SK-N-SH treated with all-trans-retinoic acid at 6 μM for 48 hours (cell line): ENCODE data around the gene PDGFA.

Experiments used
- ATAC-seq: fragments of 200-7000 bp; cut with Tn5 transposase; 3 replicates; pipeline ENCODE4 v1.9.1; 2020; ENCODE audit warnings: mild to moderate bottlenecking, moderate library complexity
- ARNTL ChIP-seq: fragments of 450-650 bp; formaldehyde crosslinking; IDR thresholded peaks from 2 replicates; pipeline ENCODE4 v1.5.0; 2020; ENCODE audit warnings: low read depth, mild to moderate bottlenecking, moderate library complexity, borderline replicate concordance
- BACH2 ChIP-seq: fragments of 250-450 bp; sonication (Bioruptor Pico); IDR thresholded peaks from 2 replicates; pipeline ENCODE4 v1.9.0; 2021; ENCODE audit warnings: mild to moderate bottlenecking, borderline replicate concordance
- CSDC2 ChIP-seq: fragments of 250-450 bp; sonication (Bioruptor Pico); IDR thresholded peaks from 2 replicates; pipeline ENCODE4 v1.5.0; 2020; ENCODE audit warnings: mild to moderate bottlenecking, moderate library complexity
- CSRNP3 ChIP-seq: fragments of 250-450 bp; sonication (Bioruptor Pico); IDR thresholded peaks from 2 replicates; pipeline ENCODE4 v1.5.1; 2021; ENCODE audit warnings: mild to moderate bottlenecking, moderate library complexity
- ESRRG ChIP-seq: fragments of 250-450 bp; sonication (Bioruptor Pico); IDR thresholded peaks from 2 replicates; pipeline ENCODE4 v1.6.1; 2021; ENCODE audit warnings: mild to moderate bottlenecking
- ISL1 ChIP-seq: fragments of 250-450 bp; sonication (Bioruptor Pico); IDR thresholded peaks from 2 replicates; pipeline ENCODE4 v2.1.2; 2022; ENCODE audit warnings: mild to moderate bottlenecking, moderate library complexity
- PATZ1 ChIP-seq: fragments of 250-450 bp; sonication (Bioruptor Pico); IDR thresholded peaks from 2 replicates; pipeline ENCODE4 v1.8.0; 2020; ENCODE audit warnings: mild to moderate bottlenecking, moderate library complexity, borderline replicate concordance
- PPARA ChIP-seq: fragments of 250-450 bp; sonication (Bioruptor Pico); IDR thresholded peaks from 2 replicates; pipeline ENCODE4 v1.5.0; 2020; ENCODE audit warnings: mild to moderate bottlenecking, borderline replicate concordance
- RARB ChIP-seq: fragments of 250-450 bp; sonication (Bioruptor Pico); IDR thresholded peaks from 2 replicates; pipeline ENCODE4 v1.8.0; 2021; ENCODE audit warnings: mild to moderate bottlenecking, moderate library complexity
- SNAI2 ChIP-seq: fragments of 250-450 bp; sonication (Bioruptor Pico); IDR thresholded peaks from 2 replicates; pipeline ENCODE4 v1.5.0; 2020; ENCODE audit warnings: mild to moderate bottlenecking, moderate library complexity
- TCF4 ChIP-seq: fragments of 250-450 bp; sonication (Bioruptor Pico); IDR thresholded peaks from 2 replicates; pipeline ENCODE4 v1.8.0; 2021; ENCODE audit warnings: mild to moderate bottlenecking, moderate library complexity, borderline replicate concordance
- TOX ChIP-seq: fragments of 250-450 bp; sonication (Bioruptor Pico); IDR thresholded peaks from 2 replicates; pipeline ENCODE4 v1.8.0; 2021; ENCODE audit warnings: mild to moderate bottlenecking, moderate library complexity, borderline replicate concordance
- TSHZ2 ChIP-seq: fragments of 250-450 bp; sonication (Bioruptor Pico); IDR thresholded peaks from 2 replicates; pipeline ENCODE4 v1.5.0; 2020; ENCODE audit warnings: mild to moderate bottlenecking, moderate library complexity
- ZC3H10 ChIP-seq: fragments of 250-450 bp; sonication (Bioruptor Pico); IDR thresholded peaks from 2 replicates; pipeline ENCODE4 v1.5.1; 2021; ENCODE audit warnings: mild to moderate bottlenecking, moderate library complexity
- ZFP3 ChIP-seq: fragments of 250-450 bp; sonication (Bioruptor Pico); IDR thresholded peaks from 2 replicates; pipeline ENCODE4 v1.5.0; 2020; ENCODE audit warnings: mild to moderate bottlenecking, moderate library complexity
- ZNF565 ChIP-seq: fragments of 450-650 bp; formaldehyde crosslinking; conservative IDR thresholded peaks from 2 replicates; pipeline ENCODE4 v1.5.0; 2020; ENCODE audit warnings: low read depth, mild to moderate bottlenecking, moderate library complexity
- ZNF70 ChIP-seq: fragments of 450-650 bp; formaldehyde crosslinking; IDR thresholded peaks from 2 replicates; pipeline ENCODE4 v1.5.0; 2020; ENCODE audit warnings: mild to moderate bottlenecking, moderate library complexity
- ZNF8 ChIP-seq: fragments of 450-650 bp; formaldehyde crosslinking; IDR thresholded peaks from 2 replicates; pipeline ENCODE4 v1.5.0; 2020; ENCODE audit warnings: mild to moderate bottlenecking, moderate library complexity
- TF ChIP-seq, protein P1 (sequence below): fragments of 250-450 bp; sonication (Bioruptor Pico); IDR thresholded peaks from 2 replicates; pipeline ENCODE4 v1.5.1; 2020; ENCODE audit warnings: low read depth, mild to moderate bottlenecking, moderate library complexity
- TF ChIP-seq, protein P2 (sequence below): fragments of 250-450 bp; sonication (Bioruptor Pico); IDR thresholded peaks from 2 replicates; pipeline ENCODE4 v1.8.0; 2021; ENCODE audit warnings: low read depth, mild to moderate bottlenecking, moderate library complexity, borderline replicate concordance

The PDGFA gene

GRCh38 chr7:537911-538634 is 18.4 kb upstream of the PDGFA start (continued):
- TF ChIP-seq ESRRG (CRISPR knock-in tag) (no peak), ZNF565 (CRISPR knock-in tag) (no peak), CSDC2 (CRISPR knock-in tag) (no peak), SNAI2 (CRISPR knock-in tag) (no peak), CSRNP3 (CRISPR knock-in tag) (no peak), RARB (no peak), ZNF70 (CRISPR knock-in tag) (no peak)
- TF ChIP-seq, protein P1, sequence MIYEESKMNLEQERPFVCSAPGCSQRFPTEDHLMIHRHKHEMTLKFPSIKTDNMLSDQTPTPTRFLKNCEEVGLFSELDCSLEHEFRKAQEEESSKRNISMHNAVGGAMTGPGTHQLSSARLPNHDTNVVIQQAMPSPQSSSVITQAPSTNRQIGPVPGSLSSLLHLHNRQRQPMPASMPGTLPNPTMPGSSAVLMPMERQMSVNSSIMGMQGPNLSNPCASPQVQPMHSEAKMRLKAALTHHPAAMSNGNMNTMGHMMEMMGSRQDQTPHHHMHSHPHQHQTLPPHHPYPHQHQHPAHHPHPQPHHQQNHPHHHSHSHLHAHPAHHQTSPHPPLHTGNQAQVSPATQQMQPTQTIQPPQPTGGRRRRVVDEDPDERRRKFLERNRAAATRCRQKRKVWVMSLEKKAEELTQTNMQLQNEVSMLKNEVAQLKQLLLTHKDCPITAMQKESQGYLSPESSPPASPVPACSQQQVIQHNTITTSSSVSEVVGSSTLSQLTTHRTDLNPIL (CRISPR knock-in tag), result no peak
- TF ChIP-seq, all 23 proteins: peak for 3

DNA sequence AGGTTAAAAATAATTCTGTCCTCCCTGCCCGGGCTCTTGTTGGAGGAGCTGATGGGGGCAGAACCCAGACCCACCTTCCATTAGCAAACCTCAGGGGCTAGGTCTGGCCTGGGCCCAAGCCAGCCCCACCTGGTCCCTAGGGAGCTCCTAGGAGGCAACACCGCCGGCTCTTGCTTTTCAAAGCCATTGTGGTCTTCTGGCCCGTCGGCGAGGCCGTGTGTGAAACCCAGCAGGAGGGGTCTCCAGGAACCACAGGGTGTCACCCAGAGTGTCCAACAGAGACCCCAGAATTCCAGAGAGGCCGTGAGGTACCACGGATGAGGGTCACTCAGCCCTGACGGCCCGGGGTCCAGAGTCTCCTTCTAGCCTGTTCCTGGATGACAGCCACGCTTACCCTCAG is 16.6 kb upstream of the PDGFA start:
- ATAC-seq, result no peak
- TF ChIP-seq SNAI2 (CRISPR knock-in tag) (no peak), CSRNP3 (CRISPR knock-in tag) (no peak), ISL1 (CRISPR knock-in tag) (no peak), ESRRG (CRISPR knock-in tag) (no peak), PPARA (CRISPR knock-in tag) (no peak), ZC3H10 (CRISPR knock-in tag) (no peak), ZNF565 (CRISPR knock-in tag) (no peak), TSHZ2 (CRISPR knock-in tag) (no peak), ARNTL (CRISPR knock-in tag) (no peak), RARB (no peak)
- TF ChIP-seq, protein P1 (CRISPR knock-in tag), result no peak

- no peak for TF ChIP-seq ZNF70 (CRISPR knock-in tag)
- ATAC-seq, result no peak
Measured at GRCh38 chr7:534959-535358, 15.3 kb upstream of the PDGFA start.

DNA sequence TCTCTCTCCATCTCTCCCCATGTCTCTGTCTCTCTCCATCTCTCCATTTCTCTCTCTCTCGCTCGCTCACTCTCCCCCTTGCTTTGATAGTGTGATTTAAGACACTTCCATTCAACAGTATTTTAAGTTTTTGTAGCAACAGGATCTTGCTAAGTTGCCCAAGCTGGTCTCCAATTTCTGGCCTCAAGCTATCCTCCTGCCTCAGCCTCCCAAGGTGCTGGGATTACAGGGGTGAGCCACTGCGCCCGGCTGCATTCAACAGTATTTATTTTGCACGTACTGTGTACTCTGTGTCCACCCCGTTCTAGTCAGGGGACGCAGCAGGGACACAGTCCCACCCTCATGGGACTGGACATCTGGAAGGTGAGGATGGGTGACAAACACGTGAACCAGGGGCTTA is 14.4 kb upstream of the PDGFA start:
- no peak for ATAC-seq
- TF ChIP-seq TOX (no peak), ZNF70 (CRISPR knock-in tag) (no peak), ZNF565 (CRISPR knock-in tag) (no peak), CSDC2 (CRISPR knock-in tag) (no peak), ZC3H10 (CRISPR knock-in tag) (no peak), ESRRG (CRISPR knock-in tag) (no peak), TCF4 (CRISPR knock-in tag) (no peak), ZNF8 (CRISPR knock-in tag) (no peak), ZFP3 (CRISPR knock-in tag) (no peak), BACH2 (CRISPR knock-in tag) (no peak), PATZ1 (CRISPR knock-in tag) (no peak), SNAI2 (CRISPR knock-in tag) (no peak), RARB (no peak), ISL1 (CRISPR knock-in tag) (no peak)
- TF ChIP-seq, protein P2, sequence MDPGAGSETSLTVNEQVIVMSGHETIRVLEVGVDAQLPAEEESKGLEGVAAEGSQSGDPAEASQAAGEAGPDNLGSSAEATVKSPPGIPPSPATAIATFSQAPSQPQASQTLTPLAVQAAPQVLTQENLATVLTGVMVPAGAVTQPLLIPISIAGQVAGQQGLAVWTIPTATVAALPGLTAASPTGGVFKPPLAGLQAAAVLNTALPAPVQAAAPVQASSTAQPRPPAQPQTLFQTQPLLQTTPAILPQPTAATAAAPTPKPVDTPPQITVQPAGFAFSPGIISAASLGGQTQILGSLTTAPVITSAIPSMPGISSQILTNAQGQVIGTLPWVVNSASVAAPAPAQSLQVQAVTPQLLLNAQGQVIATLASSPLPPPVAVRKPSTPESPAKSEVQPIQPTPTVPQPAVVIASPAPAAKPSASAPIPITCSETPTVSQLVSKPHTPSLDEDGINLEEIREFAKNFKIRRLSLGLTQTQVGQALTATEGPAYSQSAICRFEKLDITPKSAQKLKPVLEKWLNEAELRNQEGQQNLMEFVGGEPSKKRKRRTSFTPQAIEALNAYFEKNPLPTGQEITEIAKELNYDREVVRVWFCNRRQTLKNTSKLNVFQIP, result no peak
- TF ChIP-seq, protein P1 (CRISPR knock-in tag), result no peak
